GM10266 (cell line): ENCODE data around the gene MRPS22.

ENCODE experiments used
- DNase-seq: peaks from one replicate; pipeline ENCODE4 v3.0.0; 2012; ENCODE audit errors: extremely low spot score
- CTCF ChIP-seq: IDR thresholded peaks from 2 replicates; pipeline ENCODE4 v1.5.1; 2012; ENCODE audit warnings: mild to moderate bottlenecking, low read depth; ENCODE audit not compliant: control insufficient read depth, insufficient read depth; ENCODE audit errors: missing control alignments

MRPS22 gene

GRCh38 chr3:139355476-139355875 is 11.7 kb downstream of the MRPS22 start:
- DNase-seq = no peak
- no peak for TF ChIP-seq CTCF

GRCh38 chr3:139355891-139356290 is 12.1 kb downstream of the MRPS22 start:
- no peak for DNase-seq
- no peak for TF ChIP-seq CTCF

- peak; percentile 44 for DNase-seq
- no peak for TF ChIP-seq CTCF
These were observed 14.1 kb downstream of the MRPS22 start for GRCh38 chr3:139357899-139358298.

GRCh38 chr3:139358841-139359562 is 15.2 kb downstream of the MRPS22 start:
- no peak for DNase-seq
- TF ChIP-seq CTCF = no peak

- DNase-seq = no peak
- no peak for TF ChIP-seq CTCF
These were observed 17.5 kb downstream of the MRPS22 start for GRCh38 chr3:139361276-139361675.

- no peak for TF ChIP-seq CTCF
- no peak for DNase-seq
These were observed 20.7 kb downstream of the MRPS22 start for GRCh38 chr3:139364549-139364948.

GRCh38 chr3:139374099-139374498 is 30.3 kb downstream of the MRPS22 start:
- no peak for DNase-seq
- TF ChIP-seq CTCF = no peak
